Amniotic epithelial cell (primary cell): ENCODE measurements around the gene TBC1D16.
"Not testable (repeated sequence)": the region's sequence is repeated elsewhere in the genome, so short reads cannot be mapped to it uniquely, and the experiment has no call there.

Experiments used
- DNase-seq: peaks from one replicate; pipeline ENCODE4 v3.0.0-alpha.2; 2010; ENCODE audit warnings: low read depth

The TBC1D16 gene

DNA sequence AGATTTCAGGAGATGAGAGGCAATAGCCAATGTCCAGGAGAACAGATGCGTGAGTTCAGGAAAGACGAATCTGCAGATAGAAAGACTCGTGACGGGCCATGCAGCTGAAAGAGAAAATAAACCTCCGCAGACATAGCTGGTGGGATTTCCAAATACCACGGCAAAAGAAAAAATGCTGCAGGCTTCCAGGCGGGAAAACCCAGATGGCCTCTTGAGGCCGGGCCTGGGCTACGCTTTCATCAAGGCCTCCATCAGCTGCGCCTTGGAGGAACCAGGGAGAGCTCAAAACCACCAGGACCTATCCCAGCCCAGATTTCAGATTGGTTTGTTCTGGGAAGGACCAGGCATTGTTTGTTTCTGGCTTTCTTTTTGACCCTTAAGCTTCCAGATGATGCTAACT is 17.4 kb upstream of the TBC1D16 start:
- DNase-seq: peak; percentile 45

DNA sequence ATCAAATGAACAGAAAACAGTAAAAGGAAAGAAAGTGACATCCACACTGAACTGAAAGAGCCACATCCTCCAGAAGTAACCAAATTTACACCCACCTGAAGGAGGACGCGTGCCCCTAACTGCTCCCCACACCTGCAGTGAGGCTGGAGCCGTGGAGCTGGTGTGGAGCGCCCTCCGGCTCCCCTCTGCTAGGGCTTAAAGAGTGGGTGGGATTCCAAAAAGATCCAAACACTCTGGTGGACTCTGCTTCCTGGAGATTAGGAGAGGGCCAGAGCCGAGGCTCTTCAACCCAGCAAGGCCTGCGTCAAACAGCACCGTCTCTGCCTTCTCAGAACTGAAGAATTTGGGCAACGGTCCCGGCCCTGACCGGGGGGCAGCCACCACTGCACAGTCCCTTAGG is 16.0 kb upstream of the TBC1D16 start:
- no peak for DNase-seq

DNA sequence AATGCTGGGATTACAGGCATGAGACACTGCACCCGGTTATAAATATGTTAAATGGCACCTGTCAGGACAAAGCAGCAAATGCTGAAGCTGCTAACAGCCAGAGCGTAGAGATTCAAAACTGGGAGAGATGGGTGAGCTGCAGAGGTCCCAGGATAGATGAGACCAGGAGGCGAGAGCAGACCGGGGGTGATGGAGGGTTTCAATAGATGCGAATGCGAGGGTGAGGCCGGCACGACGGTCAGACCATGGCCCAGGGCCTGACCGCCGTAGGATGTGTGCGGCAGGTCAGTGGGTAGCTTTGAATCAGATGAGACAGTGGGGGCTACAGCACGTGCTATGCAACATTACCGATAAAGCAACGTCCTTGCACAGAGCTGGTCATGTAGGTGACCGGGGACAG is 15.0 kb upstream of the TBC1D16 start:
- no peak for DNase-seq

DNA sequence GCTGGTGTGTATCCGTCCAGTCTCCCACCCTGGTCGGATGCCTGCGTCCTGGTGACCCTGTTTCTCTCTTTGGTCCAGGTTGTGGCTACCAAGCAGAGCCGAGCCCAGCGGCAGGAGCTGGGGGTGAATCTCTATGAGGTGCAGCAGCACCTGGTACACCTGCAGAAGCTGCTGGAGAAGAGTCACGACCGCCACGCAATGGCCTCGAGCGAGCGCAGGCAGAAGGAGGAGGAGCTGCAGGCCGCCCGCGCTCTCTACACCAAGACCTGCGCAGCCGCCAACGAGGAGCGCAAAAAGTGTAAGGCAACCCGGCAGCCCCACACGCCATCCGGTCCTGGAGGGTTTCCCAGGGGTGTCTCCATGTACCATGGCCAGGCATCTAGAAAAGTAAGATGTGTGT is 14.3 kb upstream of the TBC1D16 start:
- no peak for DNase-seq

DNA sequence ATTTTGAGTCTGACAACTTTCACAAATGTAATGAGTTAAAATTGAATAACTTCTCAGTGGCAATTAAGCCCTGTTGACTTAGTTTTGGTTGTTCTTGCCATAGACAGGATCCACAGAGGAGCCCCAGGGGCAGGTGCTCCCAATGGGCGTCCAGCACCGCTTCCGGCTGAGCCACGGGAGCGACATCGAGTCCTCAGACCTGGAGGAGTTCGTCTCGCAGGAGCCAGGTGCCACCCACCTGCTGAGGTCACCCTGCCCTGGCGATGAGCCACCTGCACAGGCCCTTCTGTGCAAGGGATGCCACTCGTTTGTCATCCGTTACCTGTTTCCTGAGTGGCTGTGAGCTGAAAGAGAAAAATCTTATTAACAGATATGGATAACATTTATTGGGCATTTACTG is 11.5 kb upstream of the TBC1D16 start:
- DNase-seq: no peak

DNA sequence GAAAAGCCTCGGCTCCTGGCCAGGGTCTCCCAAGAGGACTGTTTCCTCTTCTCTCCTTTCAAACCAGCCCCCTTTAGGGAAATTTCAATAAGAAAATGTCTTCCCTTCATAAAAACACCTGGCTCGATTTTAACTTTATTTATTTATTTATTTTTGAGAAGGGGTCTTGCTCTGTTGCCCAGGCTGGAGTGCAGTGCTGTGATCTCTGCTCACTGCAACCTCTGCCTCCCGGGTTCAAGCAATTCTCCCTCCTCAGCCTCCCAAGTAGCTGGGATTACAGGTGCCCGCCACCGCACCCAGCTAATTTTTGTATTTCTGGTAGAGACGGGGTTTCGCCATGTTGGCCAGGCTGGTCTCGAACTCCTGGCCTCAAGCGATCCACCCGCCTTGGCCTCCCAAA is 11.0 kb upstream of the TBC1D16 start:
- DNase-seq: not testable (repeated sequence)

DNA sequence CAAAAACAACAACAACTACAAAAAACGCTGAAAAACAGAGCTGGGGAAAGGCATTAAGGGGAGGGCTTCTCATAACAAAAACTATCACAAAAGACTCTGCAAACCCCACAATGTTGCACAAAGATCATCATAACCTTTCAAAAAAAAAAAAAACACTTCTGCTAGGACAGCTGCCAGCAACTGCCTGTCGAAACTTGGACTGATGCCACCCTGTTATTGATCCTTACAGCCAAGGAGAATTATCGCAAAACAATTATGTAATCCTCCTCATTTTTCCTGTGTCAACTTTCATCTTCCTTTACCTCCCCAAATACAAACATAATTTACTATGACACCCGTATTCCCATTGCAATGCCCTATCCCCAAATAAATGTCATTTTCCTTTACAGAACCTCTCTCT is 10.0 kb upstream of the TBC1D16 start:
- no peak for DNase-seq

DNA sequence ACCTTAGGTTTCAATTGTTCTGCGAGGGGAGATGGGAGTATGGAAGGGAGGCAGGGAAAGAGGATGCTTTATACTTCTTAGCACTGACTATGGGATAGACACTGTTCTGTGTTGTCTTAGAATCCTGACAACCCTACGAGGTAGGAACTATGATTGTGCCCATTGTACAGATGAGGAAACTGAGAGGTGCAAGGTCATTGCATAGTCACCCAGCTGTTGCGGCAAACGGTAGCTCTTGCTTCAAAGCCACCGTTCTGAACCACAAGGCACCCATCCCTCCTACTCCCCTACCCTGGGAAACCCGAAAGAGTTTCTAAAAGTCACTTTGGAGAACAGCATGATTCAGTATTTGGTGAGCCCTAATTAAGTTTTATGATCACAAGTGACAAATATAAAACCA is 8.3 kb upstream of the TBC1D16 start:
- DNase-seq: no peak

DNA sequence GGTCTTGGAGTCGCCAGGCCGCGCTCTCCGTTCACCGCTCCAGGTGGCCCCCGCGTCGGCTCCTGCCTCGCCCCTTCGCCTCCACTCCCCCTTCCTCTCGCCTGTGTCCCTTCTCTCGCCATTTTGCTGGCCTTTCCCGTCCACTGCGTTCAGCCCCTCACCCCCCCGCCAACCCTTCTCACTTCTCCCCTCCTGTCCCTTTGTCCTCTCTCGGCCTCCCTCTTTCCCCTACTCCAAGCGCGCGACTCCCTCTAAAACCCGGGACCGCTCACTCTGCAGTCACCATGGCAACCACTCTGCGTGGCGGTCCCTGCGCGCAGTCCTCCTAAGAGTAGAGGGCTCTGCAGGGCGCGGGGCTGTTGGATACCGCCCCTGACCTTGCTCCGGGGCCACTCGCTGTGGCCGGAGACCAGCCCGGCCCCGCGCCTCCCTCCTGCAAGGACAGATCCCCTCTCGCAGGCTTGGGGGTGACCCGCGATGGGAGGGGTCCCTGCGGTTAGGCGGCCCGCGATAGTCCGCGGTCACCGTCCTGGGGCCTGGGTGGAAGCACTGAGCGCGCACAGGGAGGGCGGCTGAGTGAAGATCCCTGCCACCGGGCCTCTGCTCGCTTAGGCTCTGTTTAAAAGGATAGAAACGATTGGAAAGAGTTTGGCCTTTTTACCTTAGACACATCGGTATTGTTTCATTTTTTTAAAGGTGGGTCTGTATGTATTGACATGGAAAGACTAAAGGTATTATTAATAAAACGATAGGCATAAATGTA is 1.2 kb upstream of the TBC1D16 start:
- peak; percentile 7 for DNase-seq

DNA sequence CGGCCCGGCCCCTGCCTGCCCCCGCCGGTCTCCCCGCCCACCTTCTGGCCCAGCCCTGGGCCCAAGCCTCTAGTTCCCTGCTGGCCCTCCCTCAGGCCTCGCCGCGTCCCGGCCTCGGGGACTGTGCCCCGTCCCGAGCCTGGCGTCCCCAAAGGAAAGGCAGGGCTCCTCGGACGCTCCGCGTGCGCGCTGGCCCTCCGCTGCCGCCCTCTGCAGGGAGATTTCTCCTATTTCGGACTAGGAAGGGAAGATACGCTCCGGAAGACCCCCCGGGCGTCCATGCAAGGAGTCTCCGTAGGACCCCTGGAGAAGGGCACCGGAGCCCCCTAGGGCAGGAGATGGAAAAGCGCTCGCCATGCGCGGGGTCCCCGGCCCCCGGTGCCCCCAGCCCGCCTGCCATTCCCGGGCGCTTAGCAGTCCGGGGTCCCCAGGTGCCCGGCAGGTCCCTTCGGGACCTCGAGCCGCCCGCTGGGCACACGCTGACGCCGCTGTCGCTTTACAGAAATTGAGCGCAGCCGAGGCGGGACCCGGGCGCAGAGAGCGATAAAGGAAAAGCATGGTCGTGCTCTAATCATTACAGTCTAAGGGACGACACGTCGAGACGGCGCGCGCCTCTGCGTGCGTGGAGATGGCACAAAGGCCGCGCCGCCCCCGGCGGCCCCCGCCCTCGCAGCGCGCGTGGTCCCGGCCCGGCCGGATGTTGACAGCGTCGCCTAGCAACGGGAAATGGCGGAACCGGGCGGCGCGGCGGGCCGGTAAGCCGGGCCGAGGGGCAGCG is 454 bp upstream of the TBC1D16 start, which contains the start of gene CCDC40:
TSS of gene CCDC40 (plus strand) at position 706 of the 778 bp plus-strand sequence. CDS start at position 727, 21 bp downstream.
- DNase-seq: peak; percentile 59

DNA sequence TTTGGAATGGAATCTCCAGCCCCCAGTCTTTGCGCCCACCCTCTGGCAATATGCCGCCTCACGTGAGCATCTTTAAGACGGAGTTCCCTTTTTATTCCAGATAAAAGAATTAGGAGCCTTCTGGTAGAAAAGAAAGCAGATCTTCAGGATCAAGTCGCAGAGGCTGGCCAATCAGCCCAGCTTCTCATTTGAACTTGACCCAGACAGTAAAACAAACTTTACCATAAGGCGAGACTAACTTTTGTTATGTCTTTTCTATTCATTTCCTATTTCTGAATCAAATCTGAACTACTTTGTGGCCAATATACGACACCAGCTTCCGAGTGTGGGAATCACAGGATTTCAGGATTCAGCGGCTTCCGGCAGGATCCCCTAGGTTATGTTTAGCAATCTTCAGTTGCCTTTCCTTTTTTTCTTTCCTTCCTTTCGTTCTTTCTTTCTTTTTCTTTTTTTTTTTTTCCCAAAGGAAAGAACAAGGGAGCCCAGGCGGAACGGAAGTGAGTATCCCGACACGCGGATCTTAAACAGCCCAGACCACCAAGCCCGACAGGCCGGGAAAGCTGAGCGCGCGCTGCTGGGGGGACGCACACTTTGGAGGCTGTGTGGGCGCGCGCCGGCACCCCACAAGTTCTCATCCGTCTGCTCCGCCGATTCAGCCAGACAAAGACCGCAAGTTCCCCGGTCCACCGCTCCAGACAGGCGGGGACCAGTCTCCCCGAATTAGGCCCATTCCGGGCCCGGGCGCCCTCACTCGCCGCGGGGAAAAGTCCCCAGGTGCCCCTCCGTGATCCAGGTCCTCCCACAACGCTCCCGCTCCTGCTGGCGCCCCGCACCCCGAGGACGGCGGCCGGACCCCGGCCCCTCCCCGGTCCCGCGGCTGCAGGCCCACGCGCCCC is 633 bp downstream of the TBC1D16 start:
- peak; percentile 24 for DNase-seq

DNA sequence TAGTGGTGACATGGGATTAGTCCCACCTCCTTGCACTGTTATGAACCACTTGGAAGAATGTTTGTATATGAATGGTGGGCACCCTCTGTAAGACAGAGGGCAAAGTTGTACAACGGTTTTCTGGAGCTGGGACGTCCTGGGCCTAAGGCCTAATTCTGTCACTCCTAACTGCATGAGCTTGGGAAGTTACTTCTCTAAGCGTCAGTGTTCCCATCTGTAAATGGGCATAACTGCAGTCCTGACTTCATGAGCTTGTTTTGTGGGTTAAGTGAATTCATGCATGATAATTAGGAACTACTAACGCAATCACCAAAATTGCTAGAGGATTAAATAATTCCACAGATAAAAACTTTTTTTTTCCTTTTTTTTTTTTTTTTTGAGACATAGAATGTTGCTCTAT is 1.8 kb downstream of the TBC1D16 start:
- DNase-seq: no peak

DNA sequence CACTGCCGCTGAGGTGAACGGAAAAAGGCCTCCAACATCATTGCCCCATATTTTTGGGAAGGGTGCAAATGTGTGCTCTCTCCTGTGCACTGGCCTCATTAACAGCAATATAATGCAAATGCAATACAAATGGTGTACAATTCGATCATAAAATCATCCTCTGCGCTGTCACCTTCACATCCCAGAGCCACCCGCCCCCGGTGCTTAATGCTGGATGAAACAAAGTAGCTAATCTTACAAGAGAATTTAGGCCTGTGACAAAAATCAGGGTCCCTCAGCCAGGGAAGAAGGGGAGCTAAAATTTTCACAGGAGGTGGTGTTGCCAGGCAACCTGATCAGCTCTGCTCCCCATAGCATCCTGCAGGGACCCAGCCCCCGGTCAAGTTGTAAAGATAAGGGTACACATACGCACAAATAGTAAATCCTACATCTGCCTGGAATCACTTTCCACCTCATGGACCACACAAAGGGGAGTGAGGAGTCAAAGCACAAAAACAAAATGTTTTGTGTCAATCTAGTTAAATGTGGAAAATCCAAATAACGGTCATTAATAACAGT is 3.0 kb downstream of the TBC1D16 start:
- DNase-seq: no peak

DNA sequence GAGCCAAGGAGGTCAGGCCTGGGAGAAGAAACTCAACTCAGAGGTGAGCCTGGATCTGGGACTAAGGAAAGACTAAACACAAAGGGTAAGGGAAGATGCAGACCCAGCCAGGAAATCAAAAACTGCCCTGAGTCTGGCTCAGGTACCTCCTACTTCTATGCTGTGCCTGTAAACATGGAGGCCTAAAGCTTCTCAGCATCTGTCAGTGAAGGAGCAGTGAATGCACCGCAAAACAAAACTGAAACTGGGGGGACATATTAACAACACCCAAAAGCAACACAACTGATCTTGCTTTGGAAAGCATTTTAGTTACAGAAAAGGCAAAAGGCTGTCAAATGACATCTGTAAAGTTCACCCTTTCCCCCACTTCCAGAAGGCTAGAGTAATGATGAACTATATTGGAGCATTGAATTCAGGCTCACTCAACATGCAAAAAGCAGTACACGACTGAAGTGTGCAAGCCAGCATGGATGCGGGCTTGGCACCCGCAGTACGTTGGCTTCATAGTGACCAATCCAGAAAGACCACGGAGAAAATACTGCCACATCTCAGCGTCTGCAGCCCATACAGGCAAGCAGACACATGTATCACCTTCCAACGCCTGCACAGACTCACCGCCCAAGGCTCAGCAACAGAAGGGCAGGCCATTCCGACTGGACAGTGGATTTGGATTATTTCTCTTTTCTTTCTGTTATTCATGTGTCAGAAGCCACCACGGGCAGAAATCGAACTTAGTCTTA is 3.8 kb downstream of the TBC1D16 start:
- no peak for DNase-seq

DNA sequence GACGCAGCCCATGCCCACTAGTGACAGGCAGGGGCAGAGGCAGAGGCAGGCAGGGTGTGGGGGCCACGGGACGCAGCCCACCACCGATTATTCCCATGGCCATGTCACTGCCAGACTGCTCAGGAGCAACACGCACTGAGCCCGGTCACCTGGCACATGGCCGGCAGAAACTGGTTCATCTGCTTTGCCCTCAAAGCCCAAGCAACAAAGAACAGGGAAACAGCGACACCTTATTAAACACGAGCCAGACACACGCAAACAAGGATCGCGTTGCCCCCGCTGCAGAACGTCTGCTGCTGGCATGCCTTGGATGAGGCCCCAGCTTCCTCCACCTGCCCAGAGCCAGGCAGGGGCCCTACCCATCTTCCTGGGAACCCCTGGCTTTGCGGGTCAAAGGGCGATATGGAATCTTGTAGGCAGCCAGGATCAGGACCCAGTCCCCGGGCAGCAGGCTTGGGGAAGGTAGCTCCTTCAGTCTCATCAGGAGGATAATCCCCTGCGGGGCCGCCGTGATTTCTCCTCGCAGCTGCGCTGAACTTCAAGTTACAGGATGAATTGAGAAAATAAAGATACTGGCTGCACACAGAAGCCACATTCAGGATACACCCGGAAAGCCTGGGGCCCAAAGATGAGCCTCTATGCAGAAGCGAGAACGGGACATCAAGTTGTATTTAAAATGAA is 4.8 kb downstream of the TBC1D16 start:
- no peak for DNase-seq

DNA sequence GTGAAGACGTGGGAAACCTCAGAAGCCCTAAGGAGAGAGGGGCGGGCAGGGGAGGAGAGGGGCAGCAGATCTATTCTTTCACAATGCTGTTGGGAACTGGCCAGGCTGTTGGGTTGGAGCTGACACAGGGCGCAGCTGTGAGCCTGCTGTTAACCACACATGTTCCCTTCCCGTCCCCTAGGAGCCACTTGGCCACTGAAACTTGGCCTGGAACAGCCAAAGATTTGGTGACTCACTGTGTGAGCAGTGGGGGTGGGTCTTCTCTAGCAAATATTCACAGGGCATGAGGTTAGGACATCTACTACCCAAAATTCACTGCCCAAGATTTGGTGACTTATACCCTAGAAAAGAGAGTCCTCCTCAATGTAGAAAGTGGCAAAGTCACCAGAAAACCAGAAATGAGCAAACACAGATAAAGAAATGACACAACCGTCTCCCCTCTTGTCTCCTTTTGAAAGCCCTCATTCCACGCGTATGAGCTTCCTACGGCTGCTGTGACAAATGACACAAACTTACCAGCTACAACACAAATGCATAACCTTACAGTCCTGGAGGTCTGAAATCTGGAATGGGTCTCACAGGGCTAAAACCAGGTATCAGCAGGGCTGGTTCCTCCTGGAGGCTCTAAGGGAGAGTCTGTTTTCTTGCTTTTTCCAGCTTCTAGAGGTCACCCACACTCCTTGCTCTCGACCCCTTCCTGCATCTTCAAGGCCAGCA is 6.3 kb downstream of the TBC1D16 start:
- DNase-seq: peak; percentile 61

DNA sequence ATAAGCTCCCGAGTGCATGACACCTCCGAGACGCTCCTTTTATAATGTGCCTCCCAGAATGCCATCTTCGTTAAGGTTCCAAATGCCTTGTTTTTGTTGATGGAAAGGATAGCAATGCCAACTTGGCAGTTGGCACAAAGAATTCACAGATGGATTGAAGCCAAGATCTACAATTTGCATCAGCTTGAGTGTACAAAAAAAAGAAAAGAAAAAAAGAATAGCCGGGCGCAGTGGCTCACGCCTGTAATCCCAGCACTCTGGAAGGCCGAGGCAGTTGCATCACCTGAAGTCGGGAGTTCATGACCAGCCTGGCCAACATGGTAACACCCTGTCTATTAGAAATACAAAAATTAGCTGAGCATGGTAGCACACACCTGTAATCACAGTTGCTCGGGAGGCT is 7.6 kb downstream of the TBC1D16 start:
- DNase-seq: no peak

DNA sequence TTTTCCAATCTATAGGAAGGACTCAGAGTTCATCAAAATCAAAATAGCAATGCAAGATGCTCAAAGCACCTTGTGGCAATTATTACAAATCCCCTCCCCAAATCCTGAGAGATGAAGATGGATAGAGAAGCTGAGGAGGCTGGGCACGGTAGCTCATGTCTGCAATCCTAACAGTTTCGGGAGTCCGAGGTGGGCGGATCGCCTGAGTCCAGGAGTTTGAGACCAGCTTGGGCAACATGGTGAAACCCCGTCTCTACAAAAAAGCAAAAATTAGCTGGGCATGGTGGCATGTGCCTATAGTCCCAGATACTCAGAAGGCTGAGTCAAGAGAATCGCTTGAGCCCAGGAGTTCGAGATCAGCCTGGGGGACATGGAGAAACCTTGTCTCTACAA is 8.6 kb downstream of the TBC1D16 start:
- no peak for DNase-seq

DNA sequence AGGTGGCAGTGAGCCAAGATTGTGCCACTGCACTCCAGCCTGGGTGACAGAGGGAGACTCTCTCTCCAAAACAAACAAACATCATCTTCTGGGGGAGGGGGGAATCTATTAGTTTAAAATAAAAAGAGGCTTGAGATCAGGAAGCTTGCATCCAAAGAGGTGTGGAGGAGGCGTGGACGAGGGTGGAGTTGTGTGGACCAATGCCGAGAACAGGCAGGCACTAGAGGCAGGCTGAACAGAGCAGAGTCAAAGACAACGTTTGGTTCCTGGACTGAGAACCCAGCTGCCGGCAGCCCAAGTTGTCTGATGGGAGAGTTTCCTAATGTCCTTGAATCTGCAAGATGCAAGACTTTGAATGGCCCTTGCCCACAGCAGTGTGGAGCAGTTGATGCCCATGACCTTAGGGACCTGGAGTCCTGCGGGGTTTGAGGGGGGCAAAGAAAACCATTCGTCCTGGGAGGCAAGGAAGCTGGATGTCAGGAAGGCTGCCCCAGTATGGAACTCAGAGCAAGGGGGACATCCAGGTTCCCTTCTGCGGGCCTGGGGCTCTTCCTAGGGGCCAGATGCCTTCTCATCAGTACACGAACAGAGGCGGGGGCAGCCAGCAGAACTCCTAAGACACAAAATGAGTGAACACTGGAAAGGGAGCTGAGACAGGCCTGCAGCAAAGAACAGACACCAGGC is 9.2 kb downstream of the TBC1D16 start:
- peak; percentile 7 for DNase-seq

DNA sequence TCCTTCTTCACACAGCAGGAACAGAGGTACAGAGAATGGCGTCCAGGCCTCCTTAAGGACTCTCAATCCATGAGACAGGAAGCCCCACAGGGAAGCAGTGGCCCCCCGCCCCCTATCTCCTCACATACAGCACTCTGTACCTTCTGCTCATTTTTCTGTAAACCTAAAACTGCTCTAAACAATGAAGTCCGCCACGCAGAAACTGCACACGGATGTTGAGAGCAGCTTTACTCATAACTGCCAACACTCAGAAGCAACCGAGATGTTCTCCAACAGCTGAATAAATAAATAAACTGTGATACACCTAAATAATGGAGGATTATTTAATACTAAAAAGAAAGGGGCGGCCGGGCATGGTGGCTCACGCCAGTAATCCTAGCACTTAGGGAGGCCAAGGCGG is 9.9 kb downstream of the TBC1D16 start:
- DNase-seq: no peak
